ENCODE data around the gene GRK5.

Gene GRK5

DNA sequence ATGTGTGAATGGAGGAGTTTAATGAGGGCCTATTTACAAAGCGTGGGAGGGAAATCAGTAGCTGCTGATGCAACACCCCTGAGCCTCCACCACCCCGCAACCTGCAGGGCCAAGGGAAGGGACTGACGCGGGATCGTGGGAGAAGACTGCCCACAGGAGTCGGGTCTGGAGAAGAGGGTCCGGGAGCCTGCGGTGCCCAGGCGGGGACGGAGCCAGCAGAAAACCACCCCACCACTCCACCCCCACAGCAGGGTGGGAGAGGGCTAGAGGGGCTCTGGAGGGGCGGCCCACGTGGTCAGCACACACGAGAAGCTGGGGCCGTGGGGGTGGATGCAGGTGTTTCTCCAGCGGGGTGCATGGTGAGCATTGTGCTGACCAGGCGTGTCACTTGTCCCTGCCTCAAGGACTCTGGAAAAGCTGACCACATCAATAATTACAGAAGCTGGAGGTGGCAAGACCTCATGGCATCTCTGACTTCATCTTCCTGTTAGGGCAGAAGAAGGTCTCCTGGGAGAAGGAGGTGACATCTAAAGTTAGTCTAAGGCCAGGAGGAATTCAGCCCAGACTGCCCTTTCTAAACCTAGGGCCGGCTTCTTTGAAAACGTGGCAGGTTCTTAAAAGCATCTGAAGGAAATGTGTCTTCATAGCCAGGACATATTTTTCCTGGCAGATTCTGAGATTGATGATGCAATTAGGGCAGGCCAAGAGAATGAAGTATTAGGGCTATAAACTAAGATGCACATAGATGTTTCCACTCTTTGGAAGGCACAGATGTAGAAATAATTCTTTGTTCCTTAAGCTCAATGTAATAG lies 184.3 kb downstream of the GRK5 start:
- DNase-seq = peak; percentile 29

DNA sequence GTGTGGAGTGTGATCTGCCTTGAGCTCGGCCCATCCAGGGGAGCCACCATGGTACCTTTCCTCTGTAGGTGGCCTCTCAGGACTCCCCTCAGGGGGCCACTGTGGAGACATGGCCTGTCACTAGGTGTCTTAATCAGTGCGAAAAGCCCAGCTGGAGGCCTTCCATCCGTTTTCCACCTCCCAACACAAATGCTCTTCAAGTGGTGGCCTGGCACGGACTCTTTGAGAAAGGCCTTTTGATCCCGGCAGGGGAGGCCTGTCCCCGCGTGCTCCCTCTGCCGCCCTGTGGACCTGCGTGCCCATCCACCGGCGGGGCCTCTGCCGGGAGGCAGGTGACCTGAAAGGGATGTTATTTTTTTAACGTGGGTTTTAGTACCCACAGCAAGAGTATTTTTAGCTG lies 185.6 kb downstream of the GRK5 start:
- no peak for DNase-seq

DNA sequence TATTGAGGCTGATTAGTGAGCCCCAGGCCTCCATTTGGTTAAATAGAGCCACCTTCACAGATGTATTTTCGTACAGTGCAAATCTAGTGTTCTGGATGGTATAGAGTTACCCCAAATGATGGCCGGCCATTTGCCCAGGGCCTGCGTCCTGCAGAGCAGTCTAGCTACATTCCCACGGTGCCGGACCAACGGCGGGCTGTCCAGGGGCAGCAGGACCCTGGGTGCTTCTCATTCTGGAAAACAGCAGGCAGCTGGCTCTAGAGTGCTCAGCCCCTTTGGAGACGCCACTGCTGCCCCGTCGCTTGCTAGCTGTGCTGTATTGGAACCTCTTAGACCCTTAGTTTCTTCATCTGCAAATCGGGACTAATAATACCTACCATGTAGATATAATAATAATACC lies 186.1 kb downstream of the GRK5 start:
- DNase-seq = no peak

DNA sequence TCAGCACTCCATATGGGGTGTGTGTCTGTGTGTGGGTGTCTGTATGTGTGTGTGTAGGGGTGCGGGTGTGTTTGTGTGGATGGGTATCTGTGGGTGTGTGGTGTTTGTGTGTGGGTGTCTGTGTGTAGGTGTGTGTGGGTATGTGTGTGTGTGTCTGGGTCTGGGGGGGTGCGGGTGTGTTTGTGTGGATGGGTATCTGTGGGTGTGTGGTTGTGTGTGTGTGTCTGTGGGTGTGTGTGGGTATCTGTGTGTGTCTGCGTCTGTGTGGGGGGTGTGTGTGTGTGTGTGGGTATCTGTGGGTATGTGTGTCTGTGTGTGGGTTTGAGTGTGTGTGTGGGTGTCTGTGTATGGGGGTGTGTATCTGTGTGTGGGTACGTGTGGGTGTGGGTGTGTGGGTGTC lies 186.5 kb downstream of the GRK5 start:
- no peak for DNase-seq

DNA sequence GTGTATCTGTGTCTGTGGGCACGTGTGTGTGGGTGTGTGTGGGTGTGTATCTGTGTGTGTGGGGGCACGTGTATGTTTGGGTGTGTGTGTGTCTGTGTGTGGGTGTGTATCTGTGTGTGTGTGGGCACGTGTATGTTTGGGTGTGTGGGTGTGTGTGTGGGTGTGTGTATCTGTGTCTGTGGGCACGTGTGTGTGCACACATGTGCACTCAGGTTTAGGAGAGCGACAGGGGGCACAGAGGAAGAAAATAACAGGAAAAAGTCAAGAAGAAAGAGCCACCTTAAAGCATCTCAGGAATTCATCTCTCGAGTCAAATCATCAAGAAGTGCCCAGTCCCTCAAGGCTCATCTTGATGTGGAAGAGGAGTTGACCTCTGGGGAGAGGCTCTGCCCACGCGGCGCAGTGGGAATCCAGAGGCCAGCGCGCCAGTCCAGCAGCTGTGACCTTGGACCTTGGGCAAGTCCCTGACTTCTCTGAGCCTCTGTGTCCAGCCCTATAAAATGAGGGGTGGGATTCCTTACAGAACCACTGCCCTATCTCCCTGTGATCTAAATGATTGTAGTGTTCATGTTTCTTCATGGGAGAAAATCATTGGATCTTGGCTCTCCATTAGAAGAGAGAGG lies 187.4 kb downstream of the GRK5 start:
- DNase-seq = no peak

DNA sequence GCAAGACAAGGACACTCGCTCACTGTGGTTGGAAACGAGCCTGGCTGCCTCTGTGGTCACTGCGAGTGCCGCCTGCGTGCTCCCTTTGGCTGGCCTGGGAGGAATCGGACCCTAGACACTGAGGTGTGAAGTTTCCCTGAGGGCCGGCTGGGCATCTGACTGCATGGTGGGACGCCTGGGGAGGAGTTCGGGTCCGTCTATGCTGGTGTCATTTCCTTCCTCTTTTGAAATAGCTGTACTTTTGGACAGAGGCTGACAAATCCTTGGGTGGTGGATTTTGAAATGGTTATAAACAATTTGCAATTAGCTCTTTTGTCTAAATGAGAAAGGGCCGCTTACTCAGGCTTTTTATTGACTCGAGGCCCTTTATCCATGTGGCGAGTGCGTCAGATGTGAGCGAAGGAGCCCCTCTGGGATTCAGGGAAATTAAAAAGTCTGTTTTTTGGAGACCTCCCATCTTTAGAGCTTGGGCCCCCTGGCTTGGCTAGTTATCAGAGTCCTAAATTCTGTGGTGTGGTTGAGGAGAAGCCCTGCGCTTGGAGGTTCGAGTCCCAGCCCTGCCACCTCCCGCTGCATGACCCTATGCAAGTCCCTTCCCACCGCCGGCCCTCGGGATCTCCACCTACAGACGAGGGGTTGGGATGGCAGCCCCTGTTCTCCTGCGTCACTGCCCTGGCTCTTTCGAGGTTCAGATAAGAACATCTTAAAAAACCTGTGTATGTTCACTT lies 188.1 kb downstream of the GRK5 start:
- DNase-seq = peak; percentile 69

DNA sequence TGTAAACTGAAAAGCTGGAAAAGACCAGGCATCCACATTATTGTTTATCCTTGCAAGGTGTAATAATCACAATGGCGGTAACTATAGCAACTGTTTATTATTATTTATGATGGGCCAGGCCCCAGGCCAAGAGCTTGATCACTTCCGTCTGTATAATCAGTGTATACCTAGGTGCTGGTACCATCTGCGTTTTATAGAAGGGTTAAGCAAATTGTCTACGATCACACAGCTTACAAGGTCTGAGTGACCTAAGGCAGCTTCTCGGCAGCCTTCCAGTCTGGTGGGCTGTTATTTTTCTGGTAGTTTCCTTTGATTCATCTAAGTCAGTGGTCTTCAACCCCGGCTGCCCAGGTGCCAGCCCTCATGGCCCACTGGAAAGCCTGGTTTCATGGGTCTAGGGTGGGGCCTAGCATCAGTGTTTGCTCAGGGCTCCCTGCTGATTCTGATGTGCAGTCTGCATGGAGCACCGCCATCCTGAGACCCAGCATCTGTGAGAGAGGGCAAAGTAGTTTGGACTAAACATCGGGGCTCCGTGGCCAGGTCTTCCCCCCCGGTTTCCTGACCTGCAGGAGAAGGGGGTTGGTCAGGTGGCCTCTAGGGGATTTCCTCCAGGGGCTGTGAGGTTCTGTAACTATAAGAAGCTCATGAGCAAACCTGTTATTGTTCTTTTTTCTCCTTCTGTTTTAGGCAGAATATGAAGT lies 188.8 kb downstream of the GRK5 start:
- no peak for DNase-seq

DNA sequence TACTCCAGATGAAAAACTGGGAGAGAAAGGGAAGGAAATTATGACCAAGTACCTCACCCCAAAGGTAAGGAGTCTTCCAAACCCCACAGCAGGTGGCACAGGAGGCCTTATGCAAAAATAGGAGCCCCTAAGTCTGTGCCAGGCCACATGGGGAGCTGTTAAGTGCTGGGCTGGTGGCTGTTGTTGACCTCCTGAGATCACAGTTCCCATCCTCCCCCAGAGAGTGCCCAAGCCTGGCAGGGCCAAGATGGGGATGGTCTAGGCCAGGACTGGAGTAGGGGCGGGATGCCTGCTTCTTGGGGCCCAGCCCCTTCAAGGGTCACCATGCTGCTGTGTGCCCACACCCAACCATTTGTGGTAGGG lies 189.3 kb downstream of the GRK5 start:
- no peak for DNase-seq

DNA sequence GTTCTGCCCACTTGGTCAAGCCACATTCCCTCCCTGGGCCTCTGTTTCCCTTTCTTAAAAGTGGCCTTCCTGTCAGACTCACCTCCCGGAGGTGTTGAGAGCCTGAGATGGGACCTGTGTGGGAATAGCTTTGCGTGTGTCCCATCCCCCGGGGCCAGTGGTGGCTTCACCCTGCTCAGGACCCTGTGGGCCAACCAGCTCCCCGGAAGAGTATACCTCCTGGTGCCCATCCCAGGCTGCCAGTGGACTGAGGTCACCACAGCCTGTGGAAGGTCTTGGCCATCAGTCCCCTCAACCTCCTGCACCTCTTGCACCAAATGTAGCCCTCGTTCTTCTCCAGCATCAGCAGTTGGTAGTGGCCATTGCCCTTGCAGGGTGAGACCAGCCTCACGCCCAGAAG lies 190.0 kb downstream of the GRK5 start:
- DNase-seq = no peak

DNA sequence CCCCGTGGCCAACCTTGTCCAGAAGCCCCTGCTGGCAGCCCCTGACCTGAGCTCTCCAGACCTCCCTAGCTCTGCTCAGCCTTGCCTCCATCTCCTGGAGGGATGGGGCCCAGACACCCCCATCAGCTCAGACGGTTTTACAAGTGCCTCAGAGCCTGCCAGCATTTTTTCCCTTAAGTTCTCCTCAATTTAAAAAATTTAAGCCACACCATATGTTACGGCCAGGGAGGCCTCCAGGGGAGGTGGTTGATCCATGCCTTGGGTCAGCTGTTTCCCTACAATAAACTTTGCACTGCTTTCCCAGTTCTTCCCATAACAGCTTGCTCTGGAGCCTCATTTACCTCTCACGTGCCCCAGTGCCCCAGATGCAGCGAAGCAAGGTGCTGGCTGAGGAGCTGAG lies 191.6 kb downstream of the GRK5 start:
- no peak for DNase-seq

DNA sequence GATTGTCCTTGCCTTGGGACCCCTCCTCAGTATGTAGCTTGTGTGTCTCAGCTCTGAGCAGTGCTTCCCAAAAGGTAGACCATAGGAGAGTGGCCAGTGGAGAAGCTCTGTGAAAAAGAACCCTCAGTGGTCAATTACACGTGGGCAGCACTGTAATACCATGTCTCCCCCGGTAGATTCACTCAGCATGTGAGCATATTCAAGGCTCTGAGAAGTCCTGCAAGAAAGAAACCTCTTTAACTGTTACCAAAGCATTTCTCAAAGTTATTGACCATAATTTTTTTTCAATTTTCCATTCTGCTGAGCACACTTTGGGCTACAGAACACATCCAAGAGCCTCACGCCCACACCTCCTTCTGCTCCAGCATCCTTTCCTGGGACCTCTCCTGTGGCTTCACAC lies 192.1 kb downstream of the GRK5 start:
- DNase-seq = no peak

DNA sequence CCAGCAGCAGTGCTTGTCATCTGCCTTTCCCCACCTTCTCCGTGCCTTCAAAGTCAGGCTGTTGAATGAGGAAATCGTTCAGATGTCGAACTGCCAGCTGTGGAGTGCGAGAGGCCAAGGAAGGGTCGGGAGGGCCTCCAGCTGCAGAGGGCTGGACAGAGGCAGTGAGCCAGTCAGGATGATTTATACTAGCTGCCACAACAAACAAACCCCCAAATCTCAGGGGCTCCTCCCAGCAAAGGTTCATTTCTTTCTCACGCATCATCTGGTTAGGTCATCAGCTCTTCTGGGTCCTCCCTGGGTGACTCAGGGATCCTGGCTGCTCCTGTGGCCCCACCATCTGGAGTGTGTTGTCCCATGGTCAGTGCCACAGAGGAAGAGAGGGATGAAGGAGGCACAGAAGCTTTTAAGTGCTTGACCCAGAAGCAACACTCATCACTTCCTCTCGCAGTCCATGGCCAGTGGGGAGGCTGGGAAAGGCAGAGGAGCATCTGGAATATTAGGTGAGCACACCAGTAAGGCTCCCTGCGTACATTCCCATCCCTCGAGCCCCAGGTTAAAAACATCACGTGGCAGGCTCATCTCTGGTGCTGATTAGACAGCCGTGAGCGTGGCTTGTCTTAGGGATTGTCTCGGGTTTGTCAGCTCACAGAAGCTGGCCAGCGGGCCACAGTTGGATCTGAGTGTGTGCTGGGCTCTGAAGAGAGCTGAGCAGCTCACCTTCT lies 194.5 kb downstream of the GRK5 start:
- DNase-seq = peak; percentile 89

DNA sequence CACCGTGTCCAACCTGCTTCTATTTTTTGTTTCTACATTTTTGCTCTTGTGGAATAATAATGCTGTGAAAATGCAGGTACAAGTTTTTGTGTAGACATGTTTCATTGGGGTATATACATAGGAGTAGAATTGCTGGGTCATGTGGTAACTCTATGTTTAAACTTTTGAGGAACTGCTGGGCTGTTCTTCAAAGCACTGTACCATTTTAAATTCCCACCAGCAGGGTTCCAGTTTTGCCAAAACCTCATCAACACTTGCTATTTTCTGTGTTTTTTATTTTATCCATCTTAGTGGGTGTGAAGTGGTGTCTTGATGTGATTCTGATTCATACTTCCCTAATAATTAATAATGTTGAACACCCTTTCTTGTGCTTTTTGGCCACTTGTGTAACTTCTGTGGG lies 196.6 kb downstream of the GRK5 start:
- DNase-seq = no peak

DNA sequence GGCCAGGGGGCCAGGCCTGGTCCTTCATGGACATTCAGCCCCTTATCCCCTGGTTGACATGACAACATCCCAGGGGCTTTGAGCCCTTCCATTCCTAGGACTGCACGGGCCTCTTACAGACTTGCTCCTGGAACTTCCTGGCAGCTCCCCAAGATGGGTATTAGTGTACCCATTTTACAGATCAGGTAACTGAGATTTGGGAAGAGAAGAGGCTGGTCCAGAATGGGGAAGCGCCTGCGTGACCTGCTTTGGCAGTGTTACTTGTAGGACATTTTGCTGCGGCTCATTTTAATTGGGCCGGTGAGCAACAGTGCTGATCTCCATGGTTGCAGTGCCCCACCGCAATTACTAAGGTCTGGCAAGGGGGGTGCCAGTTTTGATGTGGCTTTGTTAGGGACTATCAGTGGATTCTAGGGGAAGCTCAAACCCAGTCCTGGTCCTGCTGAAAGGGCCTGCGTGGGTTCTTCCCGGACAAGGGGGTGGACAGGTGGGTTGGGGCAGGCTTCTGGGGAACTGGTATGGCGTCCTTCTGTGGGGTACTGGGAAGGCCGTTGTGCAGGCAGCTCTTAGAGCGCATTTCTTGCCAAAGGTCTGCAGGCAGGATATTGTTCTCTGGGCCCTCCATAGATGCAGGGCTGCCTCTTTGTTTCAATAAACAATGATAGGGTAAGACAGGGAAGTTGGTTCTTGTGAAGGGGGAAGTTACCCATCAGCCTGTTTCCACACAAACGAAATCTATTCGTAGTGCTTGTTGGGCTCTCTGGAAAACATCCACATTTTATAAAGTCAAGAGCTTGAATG lies 197.5 kb downstream of the GRK5 start:
- DNase-seq = no peak

DNA sequence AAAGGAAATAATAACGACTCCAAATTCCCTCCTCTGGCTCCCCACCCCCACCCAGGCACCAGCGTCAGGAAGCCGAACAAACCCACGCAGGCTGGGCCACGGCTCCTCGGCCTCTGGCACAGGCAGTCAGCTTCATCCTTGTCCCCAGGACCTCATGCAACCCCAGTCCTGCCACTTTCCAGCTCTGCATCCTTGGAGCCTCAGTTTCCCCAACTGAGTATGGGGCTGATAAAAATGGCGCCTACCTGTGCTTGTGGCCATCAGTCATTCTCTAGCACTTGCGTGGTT lies 198.1 kb downstream of the GRK5 start:
- no peak for DNase-seq

DNA sequence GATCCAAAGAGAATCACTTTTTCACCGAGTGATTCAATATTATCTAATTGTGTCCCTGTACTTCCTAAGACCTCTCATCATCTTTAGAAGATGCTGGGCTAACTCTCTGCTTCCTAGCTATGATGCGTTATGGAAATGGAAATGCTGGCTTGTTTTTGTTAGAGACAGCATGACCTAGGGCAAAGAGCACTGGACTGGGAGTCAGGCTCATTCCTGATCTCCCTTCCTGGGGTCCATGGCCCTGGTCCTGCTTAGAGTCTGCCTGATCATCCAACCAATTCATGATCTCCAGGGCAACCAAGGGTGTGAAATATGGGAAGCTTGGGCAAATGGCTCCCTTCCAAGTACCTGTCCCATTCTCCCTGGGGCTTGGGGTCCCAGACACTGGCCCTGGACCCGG lies 198.8 kb downstream of the GRK5 start:
- DNase-seq = no peak

DNA sequence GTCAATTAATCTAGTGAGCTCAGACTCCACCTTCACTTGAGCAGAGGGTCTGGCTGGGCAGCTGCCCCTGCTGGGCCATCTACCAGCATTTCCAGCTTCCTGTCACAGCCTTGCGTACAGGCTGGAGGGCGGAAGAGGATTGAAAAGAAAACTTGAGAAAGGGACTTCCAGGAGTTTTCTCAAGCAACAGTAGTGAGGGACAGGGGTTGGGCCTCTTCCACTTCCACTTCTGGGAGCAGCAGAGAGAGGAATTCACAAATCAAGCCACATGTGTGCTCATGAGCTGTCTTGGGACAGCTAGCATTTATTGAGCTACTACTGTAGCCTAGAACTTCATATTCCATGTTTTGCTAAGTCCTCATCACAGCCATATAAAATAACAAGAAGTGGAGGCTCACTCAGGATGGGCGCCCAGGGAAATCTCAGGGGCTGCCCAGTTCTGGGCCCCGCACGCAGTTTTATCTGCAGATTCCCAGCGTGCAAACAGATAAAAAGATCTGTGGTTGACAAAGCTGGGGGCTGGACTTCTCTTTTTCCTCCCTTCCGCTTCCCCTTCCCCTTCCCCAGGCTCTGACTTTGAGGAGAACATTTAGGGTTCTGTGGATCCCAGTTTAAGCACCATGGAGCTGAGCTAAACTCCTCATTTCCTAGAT lies 199.4 kb downstream of the GRK5 start:
- DNase-seq = no peak

DNA sequence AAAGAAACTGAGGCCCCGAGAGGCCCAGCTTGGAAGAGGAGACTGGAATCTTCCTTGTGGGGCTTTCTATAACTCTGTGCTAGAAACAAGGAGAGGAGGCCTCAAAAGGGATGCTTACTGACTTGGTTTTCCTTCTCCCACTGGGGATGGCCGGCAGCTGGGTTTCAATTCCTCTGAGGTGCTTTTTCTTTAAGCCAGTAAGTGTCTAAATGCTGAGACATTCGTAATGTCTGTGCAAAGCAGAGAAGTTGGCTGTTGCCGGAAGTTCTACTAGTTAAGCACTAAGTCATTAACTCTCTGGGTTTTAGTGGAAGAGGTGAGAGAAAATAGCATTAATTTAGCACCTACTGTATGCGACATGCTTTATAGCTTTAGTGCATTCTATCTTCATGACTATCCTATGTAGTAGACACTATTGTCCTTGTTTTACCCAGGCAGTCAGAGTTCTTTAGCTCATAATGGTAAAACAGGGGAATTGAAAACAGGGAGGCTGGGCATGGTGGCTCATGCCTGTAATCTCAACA lies 199.9 kb downstream of the GRK5 start:
- no peak for DNase-seq

DNA sequence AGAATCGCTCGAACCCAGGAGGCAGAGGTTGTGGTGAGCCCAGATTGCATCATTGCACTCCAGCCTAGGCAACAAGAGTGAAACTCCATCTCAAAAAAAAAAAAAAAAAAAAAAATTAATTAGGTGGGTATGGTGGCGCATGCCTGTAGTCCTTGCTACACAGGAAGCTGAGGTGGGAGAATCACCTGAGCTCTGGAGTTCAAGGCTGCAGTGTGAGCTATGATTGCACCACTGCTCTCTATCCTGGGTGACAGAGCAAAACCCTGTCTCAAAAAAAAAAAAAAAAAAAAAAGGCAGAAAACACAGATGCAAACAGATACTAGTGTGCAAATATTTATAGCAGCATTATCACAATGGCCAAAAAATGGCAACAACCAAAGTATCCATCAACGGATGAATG lies 200.7 kb downstream of the GRK5 start:
- DNase-seq = no peak

DNA sequence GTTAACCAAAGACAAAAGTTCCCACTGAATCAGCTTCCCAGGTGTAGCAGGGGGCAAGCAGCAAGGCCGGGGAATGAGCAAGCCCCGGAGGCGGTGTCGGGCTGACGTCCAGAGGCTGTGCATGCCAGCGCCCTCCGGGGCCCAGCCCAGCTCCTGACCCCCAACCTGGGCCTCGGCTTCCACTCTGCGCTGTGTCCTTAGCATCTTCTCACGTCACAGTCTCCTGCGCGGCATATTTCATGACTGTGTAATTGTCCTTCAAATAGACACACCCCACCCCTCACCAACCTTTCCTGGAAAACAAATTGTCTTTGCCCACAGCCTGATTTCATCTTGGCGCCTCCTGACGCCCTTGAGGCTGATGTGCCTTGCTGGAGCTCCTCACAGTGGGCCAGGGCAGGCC lies 201.6 kb downstream of the GRK5 start:
- no peak for DNase-seq

DNA sequence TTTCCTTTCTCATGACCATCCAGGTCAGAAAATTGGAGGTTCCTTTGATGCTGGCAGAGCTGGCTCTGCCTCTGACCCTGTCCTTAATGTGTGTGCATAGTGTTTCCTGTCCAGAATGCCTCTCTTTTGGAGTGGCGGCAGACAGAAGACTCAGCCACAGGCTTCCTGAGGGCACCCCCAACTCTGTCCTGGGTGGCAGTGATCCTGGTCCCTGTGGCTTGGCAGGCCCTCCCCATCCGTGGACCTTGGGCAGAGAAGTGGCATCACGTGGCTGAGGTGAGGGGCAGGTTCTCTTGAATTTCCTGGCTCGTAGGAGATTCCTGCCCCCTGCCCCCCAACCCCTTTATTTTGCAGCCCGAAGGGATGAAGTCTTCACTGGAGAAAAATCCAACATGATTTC lies 202.0 kb downstream of the GRK5 start:
- no peak for DNase-seq

DNA sequence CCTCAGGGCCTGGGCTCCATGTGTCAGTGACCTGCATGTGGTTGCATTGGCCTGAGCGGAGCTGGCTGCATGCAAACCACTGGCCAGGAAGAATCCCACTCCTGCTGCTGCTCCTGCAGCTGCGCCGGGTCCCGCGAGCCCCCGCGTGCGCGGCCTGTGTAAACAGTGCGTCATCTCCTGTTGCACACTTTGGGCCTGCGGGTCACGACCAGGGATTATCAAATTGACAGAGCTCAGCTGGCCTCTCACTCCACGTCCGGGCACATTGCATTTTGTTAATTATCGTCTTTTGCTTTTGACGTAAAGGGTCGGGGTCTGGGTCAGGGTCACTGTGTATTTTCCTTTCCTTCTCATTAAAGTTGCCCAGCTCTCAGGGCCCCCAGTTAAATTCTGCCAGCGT lies 202.5 kb downstream of the GRK5 start:
- no peak for DNase-seq
